ENCODE data around the gene CLEC18B. TPM values are rescaled to one million over a fixed set of nuclear protein-coding genes. Genes with fewer than 3 reads are reported as not detected.
"Not testable (repeated sequence)": the region's sequence is repeated elsewhere in the genome, so short reads cannot be mapped to it uniquely, and the experiment has no call there.

Gene CLEC18B
- total and polyA plus RNA-seq, 7 experiments from 2014 or later = 0.49 to 3.0 (median 1.5) TPM; not detected in 2

GRCh38 chr16:74448990-74449389, 27.7 kb upstream of the CLEC18B start:
- peaks cover 0 to 70% (median 12%) of the 10 kb centered on the region in 3 experiments for H3K36me3 ChIP-seq (ENCODE audit: control insufficient read depth in 2 of 3, insufficient read depth in 3 of 3, low read length in 3 of 3)
- Mint-ChIP-seq H3K4me3 (no peak overlapping the region), H3K4me1 (peaks cover 0 to 4% (median 0%) of the 10 kb centered on the region in 7 donors), H3K9me3 (no peaks in the 10 kb centered on the region), H3K27ac (peak overlapping the region in 1 of 9 donors; percentile 18), H3K36me3 (peaks cover 0 to 55% (median 30%) of the 10 kb centered on the region in 5 donors), H3K27me3 (no peaks in the 10 kb centered on the region)
- CTCF ChIA-PET = interaction anchor here (1.1 kb wide), 1 partner anchor 174 kb away, joined by 3 read pairs; no protein-coding TSS in a partner anchor
- H3K27ac ChIP-seq (ENCODE audit: low read depth, low read length) = no peak overlapping the region
- DNase-seq (no peak), ATAC-seq (peak; percentile 40)
- intact Hi-C loops (cut with micrococcal nuclease) = no loop called here
- H3K9me3 ChIP-seq (ENCODE audit: control insufficient read depth in 2 of 3, low read length in 3 of 3) = no peaks in the 10 kb centered on the region
- H3K27me3 ChIP-seq (ENCODE audit: control insufficient read depth in 2 of 2, insufficient read depth in 2 of 2, low read length in 2 of 2) = no peaks in the 10 kb centered on the region
- no peak overlapping the region for H3K4me3 ChIP-seq (ENCODE audit: low read length)
- H3K4me1 ChIP-seq (ENCODE audit: control insufficient read depth in 2 of 2, insufficient read depth in 2 of 2, low read length in 2 of 2) = no peaks in the 10 kb centered on the region
- POLR2A ChIA-PET = no interaction called here

GRCh38 chr16:74447578-74447977, 26.3 kb upstream of the CLEC18B start:
- H3K4me1 ChIP-seq (ENCODE audit: control insufficient read depth in 2 of 2, insufficient read depth in 2 of 2, low read length in 2 of 2) = no peaks in the 10 kb centered on the region
- H3K9me3 ChIP-seq (ENCODE audit: control insufficient read depth in 2 of 3, low read length in 3 of 3) = no peaks in the 10 kb centered on the region
- H3K27me3 ChIP-seq (ENCODE audit: control insufficient read depth in 2 of 2, insufficient read depth in 2 of 2, low read length in 2 of 2) = no peaks in the 10 kb centered on the region
- CTCF ChIA-PET = no interaction called here
- DNase-seq = no peak
- no peak overlapping the region for H3K4me3 ChIP-seq (ENCODE audit: low read length)
- no peaks in the 10 kb centered on the region for H3K9me3 Mint-ChIP-seq
- H3K4me3 Mint-ChIP-seq = no peak overlapping the region
- peaks cover 3 to 49% (median 25%) of the 10 kb centered on the region in 5 donors for H3K36me3 Mint-ChIP-seq
- ATAC-seq = no peak
- POLR2A ChIA-PET = no interaction called here
- peaks cover 0 to 7% (median 0%) of the 10 kb centered on the region in 7 donors for H3K4me1 Mint-ChIP-seq
- intact Hi-C loops (cut with micrococcal nuclease) = no loop called here
- H3K27ac ChIP-seq (ENCODE audit: low read depth, low read length) = no peak overlapping the region
- no peaks in the 10 kb centered on the region for H3K27me3 Mint-ChIP-seq
- peak overlapping the region in 3 of 9 donors; percentile 36 to 87 (median 62) for H3K27ac Mint-ChIP-seq
- peaks cover 0 to 60% (median 8%) of the 10 kb centered on the region in 3 experiments for H3K36me3 ChIP-seq (ENCODE audit: control insufficient read depth in 2 of 3, insufficient read depth in 3 of 3, low read length in 3 of 3)

GRCh38 chr16:74446866-74447265, 25.6 kb upstream of the CLEC18B start:
- Histone ChIP-seq H3K27ac (ENCODE audit: low read depth, low read length) (no peak overlapping the region), H3K9me3 (ENCODE audit: control insufficient read depth in 2 of 3, low read length in 3 of 3) (no peaks in the 10 kb centered on the region), H3K4me3 (ENCODE audit: low read length) (no peak overlapping the region), H3K36me3 (ENCODE audit: control insufficient read depth in 2 of 3, insufficient read depth in 3 of 3, low read length in 3 of 3) (peaks cover 0 to 53% (median 4%) of the 10 kb centered on the region in 3 experiments), H3K4me1 (ENCODE audit: control insufficient read depth in 2 of 2, insufficient read depth in 2 of 2, low read length in 2 of 2) (no peaks in the 10 kb centered on the region), H3K27me3 (ENCODE audit: control insufficient read depth in 2 of 2, insufficient read depth in 2 of 2, low read length in 2 of 2) (no peaks in the 10 kb centered on the region)
- Mint-ChIP-seq H3K4me3 (no peak overlapping the region), H3K9me3 (no peaks in the 10 kb centered on the region), H3K27me3 (no peaks in the 10 kb centered on the region), H3K27ac (peak overlapping the region in 1 of 9 donors; percentile 16), H3K4me1 (peaks cover 0 to 8% (median 0%) of the 10 kb centered on the region in 7 donors), H3K36me3 (peaks cover 4 to 45% (median 23%) of the 10 kb centered on the region in 5 donors)
- ChIA-PET CTCF (no interaction called here), POLR2A (interaction anchor here (0.5 kb wide), 1 partner anchor 149 kb away, joined by 3 read pairs; no protein-coding TSS in a partner anchor)
- intact Hi-C loops (cut with micrococcal nuclease) = no loop called here
- ATAC-seq (no peak), DNase-seq (no peak)

GRCh38 chr16:74443624-74444346, 22.5 kb upstream of the CLEC18B start:
- CTCF ChIA-PET = interaction anchor here (0.5 kb wide), 1 partner anchor 202 kb away, joined by 3 read pairs; no protein-coding TSS in a partner anchor
- H3K27ac Mint-ChIP-seq; H3K27ac ChIP-seq (ENCODE audit: low read depth, low read length); intact Hi-C loops (cut with micrococcal nuclease); ATAC-seq; H3K9me3 Mint-ChIP-seq; POLR2A ChIA-PET; H3K27me3 Mint-ChIP-seq; H3K27me3 ChIP-seq (ENCODE audit: control insufficient read depth in 2 of 2, insufficient read depth in 2 of 2, low read length in 2 of 2); H3K4me3 ChIP-seq (ENCODE audit: low read length); H3K4me1 ChIP-seq (ENCODE audit: control insufficient read depth in 2 of 2, insufficient read depth in 2 of 2, low read length in 2 of 2); H3K9me3 ChIP-seq (ENCODE audit: control insufficient read depth in 2 of 3, low read length in 3 of 3); DNase-seq: not testable (repeated sequence)
- Mint-ChIP-seq H3K36me3 (peaks cover 4 to 33% (median 23%) of the 10 kb centered on the region in 5 donors), H3K4me3 (peak overlapping the region in 1 of 10 donors; percentile 18), H3K4me1 (peaks cover 2 to 15% (median 8%) of the 10 kb centered on the region in 7 donors)
- H3K36me3 ChIP-seq (ENCODE audit: control insufficient read depth in 2 of 3, insufficient read depth in 3 of 3, low read length in 3 of 3) = peaks cover 0 to 23% (median 0%) of the 10 kb centered on the region in 3 experiments

- H3K27ac Mint-ChIP-seq = peak overlapping the region in 2 of 9 donors; percentile 5 to 89
- CTCF ChIA-PET = no interaction called here
Observed at GRCh38 chr16:74439685-74440084, 18.4 kb upstream of the CLEC18B start.

GRCh38 chr16:74438492-74438979, 17.3 kb upstream of the CLEC18B start:
- H3K4me1 Mint-ChIP-seq = peaks cover 8 to 24% (median 14%) of the 10 kb centered on the region in 7 donors
- ChIA-PET POLR2A (no interaction called here), CTCF (no interaction called here)
- H3K4me3 Mint-ChIP-seq = peak overlapping the region in 2 of 10 donors; percentile 51 to 80
- Histone ChIP-seq H3K36me3 (ENCODE audit: control insufficient read depth in 2 of 3, insufficient read depth in 3 of 3, low read length in 3 of 3) (no peaks in the 10 kb centered on the region), H3K4me3 (ENCODE audit: low read length) (no peak overlapping the region), H3K4me1 (ENCODE audit: control insufficient read depth in 2 of 2, insufficient read depth in 2 of 2, low read length in 2 of 2) (peaks cover 5 to 8% of the 10 kb centered on the region in 2 donors), H3K27me3 (ENCODE audit: control insufficient read depth in 2 of 2, insufficient read depth in 2 of 2, low read length in 2 of 2) (no peaks in the 10 kb centered on the region), H3K9me3 (ENCODE audit: control insufficient read depth in 2 of 3, low read length in 3 of 3) (peaks cover 0 to 7% (median 0%) of the 10 kb centered on the region in 3 experiments), H3K27ac (ENCODE audit: low read depth, low read length) (no peak overlapping the region)
- intact Hi-C loops (cut with micrococcal nuclease) = loop anchor here in 1 of 2 donors (10.0 kb wide), 1 partner anchor 166 kb away; the partner anchor contains the start of gene GLG1
- ATAC-seq (peak; percentile 63), DNase-seq (no peak)
- peaks cover 4 to 31% (median 20%) of the 10 kb centered on the region in 5 donors for H3K36me3 Mint-ChIP-seq
- H3K27me3 Mint-ChIP-seq = no peaks in the 10 kb centered on the region
- peaks cover 0 to 28% (median 5%) of the 10 kb centered on the region in 11 donors for H3K9me3 Mint-ChIP-seq
- peak overlapping the region in 7 of 9 donors; percentile 27 to 89 (median 34) for H3K27ac Mint-ChIP-seq

More at GRCh38 chr16:74439685-74440084, 18.4 kb upstream of the CLEC18B start:
- H3K36me3 Mint-ChIP-seq = peaks cover 4 to 32% (median 20%) of the 10 kb centered on the region in 5 donors
- Histone ChIP-seq H3K4me3 (ENCODE audit: low read length) (no peak overlapping the region), H3K4me1 (ENCODE audit: control insufficient read depth in 2 of 2, insufficient read depth in 2 of 2, low read length in 2 of 2) (peaks cover 5 to 8% of the 10 kb centered on the region in 2 donors), H3K36me3 (ENCODE audit: control insufficient read depth in 2 of 3, insufficient read depth in 3 of 3, low read length in 3 of 3) (no peaks in the 10 kb centered on the region), H3K27me3 (ENCODE audit: control insufficient read depth in 2 of 2, insufficient read depth in 2 of 2, low read length in 2 of 2) (no peaks in the 10 kb centered on the region), H3K9me3 (ENCODE audit: control insufficient read depth in 2 of 3, low read length in 3 of 3) (peaks cover 0 to 7% (median 0%) of the 10 kb centered on the region in 3 experiments), H3K27ac (ENCODE audit: low read depth, low read length) (no peak overlapping the region)
- no peaks in the 10 kb centered on the region for H3K27me3 Mint-ChIP-seq
- POLR2A ChIA-PET = no interaction called here
- ATAC-seq = peak; percentile 59
- no peak for DNase-seq
- peaks cover 8 to 24% (median 14%) of the 10 kb centered on the region in 7 donors for H3K4me1 Mint-ChIP-seq
- intact Hi-C loops (cut with micrococcal nuclease) = loop anchor here in 1 of 2 donors (10.0 kb wide), 1 partner anchor 165 kb away; the partner anchor contains the start of gene GLG1
- H3K4me3 Mint-ChIP-seq = peak overlapping the region in 1 of 10 donors; percentile 9
- H3K9me3 Mint-ChIP-seq = peaks cover 0 to 23% (median 5%) of the 10 kb centered on the region in 11 donors

All from naive thymus-derived CD4-positive, alpha-beta T cell (primary cell).